HUES6 (cell line): ENCODE data around the gene ETFA.

Experiments
- H3K27ac ChIP-seq: 2 replicates; pipeline ENCODE4 v1.7.0; 2013; ENCODE audit warnings: low read depth, mild to moderate bottlenecking, low read length, inconsistent platforms
- H3K27me3 ChIP-seq: 2 replicates; pipeline ENCODE4 v1.6.1; 2013; ENCODE audit warnings: low read length; ENCODE audit not compliant: control insufficient read depth, insufficient read depth
- H3K36me3 ChIP-seq: 2 replicates; pipeline ENCODE4 v1.6.1; 2013; ENCODE audit warnings: low read length; ENCODE audit not compliant: control insufficient read depth, insufficient read depth
- H3K4me1 ChIP-seq: 2 replicates; pipeline ENCODE4 v1.6.1; 2013; ENCODE audit warnings: low read length; ENCODE audit not compliant: control insufficient read depth, insufficient read depth
- H3K4me3 ChIP-seq: 2 replicates; pipeline ENCODE4 v1.5.1; 2013; ENCODE audit warnings: low read depth, low read length
- H3K9ac ChIP-seq: one replicate; pipeline ENCODE4 v1.6.1; 2013; ENCODE audit warnings: mild to moderate bottlenecking, low read length
- H3K9me3 ChIP-seq: 2 replicates; pipeline ENCODE4 v1.6.1; 2013; ENCODE audit warnings: low read depth, low read length; ENCODE audit not compliant: control insufficient read depth, insufficient read depth

ETFA gene

GRCh38 chr15:76199106-76200082 lies 111.9 kb downstream of the ETFA start:
- Histone ChIP-seq H3K27me3 (no peaks in the 10 kb centered on the region), H3K4me1 (peaks cover 34% of the 10 kb centered on the region), H3K27ac (no peak overlapping the region), H3K4me3 (no peak overlapping the region), H3K36me3 (no peaks in the 10 kb centered on the region), H3K9ac (no peak overlapping the region), H3K9me3 (no peaks in the 10 kb centered on the region)

- Histone ChIP-seq H3K9ac (no peak overlapping the region), H3K4me1 (peaks cover 37% of the 10 kb centered on the region), H3K27me3 (no peaks in the 10 kb centered on the region), H3K4me3 (no peak overlapping the region), H3K9me3 (no peaks in the 10 kb centered on the region), H3K36me3 (no peaks in the 10 kb centered on the region), H3K27ac (no peak overlapping the region)
Observed at GRCh38 chr15:76198456-76199105, 112.7 kb downstream of the ETFA start.

DNA sequence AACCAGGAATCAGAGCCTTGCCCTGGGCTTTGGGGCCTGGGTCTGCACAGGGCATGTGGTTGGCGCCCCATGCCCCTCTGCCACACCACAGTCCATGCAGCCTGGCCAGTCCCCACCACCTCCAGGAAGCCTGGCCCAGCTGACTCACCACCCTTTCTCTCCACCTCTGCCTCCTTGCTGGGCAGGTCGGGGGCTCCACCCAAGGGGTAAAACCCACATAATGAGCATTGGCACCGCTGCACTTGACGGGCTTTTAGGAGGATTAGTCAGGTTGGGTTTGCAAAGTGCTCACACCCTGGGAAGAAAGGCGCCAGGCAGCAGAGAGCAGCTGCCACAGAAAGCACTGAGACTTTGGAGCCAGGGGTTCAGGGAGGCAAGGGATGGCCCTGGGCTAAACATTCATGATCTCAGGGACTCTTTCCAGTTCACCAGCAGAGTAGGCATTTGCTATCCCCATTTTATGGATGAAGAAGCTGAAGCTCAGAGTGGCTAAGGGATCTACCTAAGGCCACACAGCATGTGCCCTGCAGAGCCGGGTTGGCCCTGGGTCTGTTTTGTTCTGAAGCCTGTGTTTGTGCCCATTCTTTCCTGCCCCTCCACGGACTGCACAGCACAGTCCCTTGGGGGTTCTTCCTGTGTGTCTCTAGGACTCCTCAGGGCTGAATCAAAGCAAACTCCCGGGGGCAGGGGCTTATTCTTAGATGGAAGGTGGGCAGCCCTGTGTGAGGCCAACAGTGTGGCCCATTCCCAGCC lies 113.4 kb downstream of the ETFA start:
- Histone ChIP-seq H3K9ac (no peak overlapping the region), H3K27ac (no peak overlapping the region)

GRCh38 chr15:76196269-76197231 lies 114.7 kb downstream of the ETFA start:
- no peak overlapping the region for H3K27ac ChIP-seq
- no peaks in the 10 kb centered on the region for H3K9me3 ChIP-seq
- H3K4me3 ChIP-seq: no peak overlapping the region
- no peaks in the 10 kb centered on the region for H3K36me3 ChIP-seq
- H3K9ac ChIP-seq: no peak overlapping the region
- H3K4me1 ChIP-seq: peaks cover 37% of the 10 kb centered on the region
- H3K27me3 ChIP-seq: no peaks in the 10 kb centered on the region

More for the DNA sequence above, 113.4 kb downstream of the ETFA start:
- Histone ChIP-seq H3K36me3 (no peaks in the 10 kb centered on the region), H3K27me3 (no peaks in the 10 kb centered on the region), H3K4me1 (peaks cover 37% of the 10 kb centered on the region), H3K9me3 (no peaks in the 10 kb centered on the region), H3K4me3 (no peak overlapping the region)

- no peak overlapping the region for H3K9ac ChIP-seq
- no peaks in the 10 kb centered on the region for H3K9me3 ChIP-seq
- no peak overlapping the region for H3K27ac ChIP-seq
- H3K4me1 ChIP-seq: peaks cover 33% of the 10 kb centered on the region
- no peaks in the 10 kb centered on the region for H3K36me3 ChIP-seq
- peaks cover under 1% of the 10 kb centered on the region; the same call in 1 of the 2 replicates for H3K27me3 ChIP-seq
- H3K4me3 ChIP-seq: no peak overlapping the region
Observed at GRCh38 chr15:76195506-76196268, 115.6 kb downstream of the ETFA start.

DNA sequence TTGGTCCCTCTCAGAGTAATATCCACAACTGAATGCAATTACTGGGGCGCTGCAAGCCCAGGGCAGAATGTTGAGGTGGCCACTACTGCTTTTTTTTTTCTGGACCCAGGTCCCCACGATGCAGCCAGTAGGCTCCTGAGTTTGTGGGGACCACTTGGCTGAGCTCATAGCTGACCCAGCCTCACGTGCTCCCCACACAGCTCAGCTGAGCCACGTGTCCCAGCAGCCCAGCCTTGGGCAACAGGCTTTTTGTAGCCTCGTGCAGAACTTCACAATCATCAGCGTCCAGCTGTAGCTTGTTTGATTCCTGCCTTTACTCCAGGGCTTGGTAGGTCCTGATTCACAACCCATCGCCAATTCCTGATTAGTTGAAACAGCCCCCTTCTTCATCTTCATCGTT lies 117.3 kb downstream of the ETFA start:
- H3K9ac ChIP-seq: no peak overlapping the region

DNA sequence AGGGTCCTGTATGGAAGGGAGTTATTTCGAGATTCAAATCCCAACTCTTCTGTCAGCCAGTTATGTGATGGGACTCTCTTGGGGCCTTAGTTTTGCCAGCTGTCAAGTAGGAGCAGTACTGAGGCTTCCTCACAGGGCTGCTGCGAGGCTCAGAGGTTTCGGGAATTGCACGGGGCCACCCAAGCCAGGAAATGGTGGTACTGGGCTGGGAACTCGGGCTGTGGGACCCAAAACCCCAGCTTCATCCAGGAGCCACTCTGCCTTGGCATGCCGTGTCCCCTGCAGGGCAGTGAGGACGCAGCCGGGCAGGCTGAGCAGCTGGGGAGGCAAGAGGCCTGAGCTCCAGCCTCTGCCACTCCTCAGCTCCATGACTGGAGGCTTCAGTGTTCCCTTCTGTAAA lies 118.6 kb downstream of the ETFA start:
- H3K36me3 ChIP-seq: no peaks in the 10 kb centered on the region
- no peak overlapping the region for H3K9ac ChIP-seq
- H3K9me3 ChIP-seq: no peaks in the 10 kb centered on the region
- no peak overlapping the region for H3K4me3 ChIP-seq
- peaks cover 29% of the 10 kb centered on the region for H3K4me1 ChIP-seq
- H3K27me3 ChIP-seq: peaks cover 22% of the 10 kb centered on the region
- H3K27ac ChIP-seq: no peak overlapping the region

More for the DNA sequence above, 117.3 kb downstream of the ETFA start:
- Histone ChIP-seq H3K27ac (no peak overlapping the region), H3K36me3 (no peaks in the 10 kb centered on the region), H3K27me3 (peaks cover 18% of the 10 kb centered on the region), H3K9me3 (no peaks in the 10 kb centered on the region), H3K4me3 (no peak overlapping the region), H3K4me1 (peaks cover 29% of the 10 kb centered on the region)

DNA sequence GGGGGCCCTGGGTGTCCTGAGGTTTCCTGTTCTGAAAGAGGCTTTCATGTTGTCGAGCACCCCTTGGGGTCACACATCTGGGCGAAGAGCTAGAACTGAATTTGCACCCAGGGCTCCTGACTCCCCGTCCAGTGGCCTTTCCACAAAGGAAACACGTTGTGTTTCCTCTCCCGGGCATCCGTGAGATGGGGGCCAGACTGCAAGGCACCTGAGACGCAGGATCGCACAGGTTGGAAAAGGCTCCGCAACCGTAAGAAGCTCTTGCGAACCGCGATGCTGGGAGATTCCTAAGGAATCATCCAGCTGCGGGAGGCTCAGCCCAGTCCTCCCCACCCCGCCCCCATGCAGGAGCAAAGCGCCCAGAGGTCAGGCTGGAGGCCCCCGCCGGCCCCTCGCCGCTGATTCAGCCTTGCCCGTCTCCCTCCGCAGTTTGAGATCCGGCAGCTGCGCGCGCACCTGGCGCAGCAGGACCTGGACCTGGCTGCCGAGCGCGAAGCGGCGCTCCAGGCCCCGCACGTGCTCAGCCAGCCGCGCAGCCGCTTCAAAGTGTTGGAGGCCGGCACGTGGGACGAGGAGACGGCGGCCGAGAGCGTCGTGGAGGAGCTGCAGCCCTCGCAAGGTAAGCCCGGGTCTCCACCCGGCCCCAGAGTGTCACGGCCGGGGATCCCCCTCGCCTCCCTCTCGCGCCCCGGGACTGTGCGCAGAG lies 119.6 kb downstream of the ETFA start:
- no peak overlapping the region for H3K4me3 ChIP-seq
- H3K9ac ChIP-seq: no peak overlapping the region

GRCh38 chr15:76190751-76191538 lies 120.3 kb downstream of the ETFA start:
- peaks cover 17% of the 10 kb centered on the region for H3K4me1 ChIP-seq
- no peaks in the 10 kb centered on the region for H3K9me3 ChIP-seq
- H3K9ac ChIP-seq: no peak overlapping the region
- H3K27me3 ChIP-seq: peaks cover 22% of the 10 kb centered on the region
- H3K27ac ChIP-seq: no peak overlapping the region
- no peak overlapping the region for H3K4me3 ChIP-seq
- no peaks in the 10 kb centered on the region for H3K36me3 ChIP-seq

More for the DNA sequence above, 119.6 kb downstream of the ETFA start:
- Histone ChIP-seq H3K27ac (no peak overlapping the region), H3K4me1 (peaks cover 24% of the 10 kb centered on the region), H3K27me3 (peaks cover 22% of the 10 kb centered on the region), H3K9me3 (no peaks in the 10 kb centered on the region), H3K36me3 (no peaks in the 10 kb centered on the region)
